HG02763 (cell line): Measurements from ENCODE around the gene SEPTIN10.

Experiments used
- ATAC-seq: cut with Tn5 transposase; IDR thresholded peaks from one replicate; pipeline ENCODE4 v1.9.1; 2021; ENCODE audit warnings: mild to moderate bottlenecking, moderate library complexity; ENCODE audit not compliant: unreplicated experiment

SEPTIN10 gene

DNA sequence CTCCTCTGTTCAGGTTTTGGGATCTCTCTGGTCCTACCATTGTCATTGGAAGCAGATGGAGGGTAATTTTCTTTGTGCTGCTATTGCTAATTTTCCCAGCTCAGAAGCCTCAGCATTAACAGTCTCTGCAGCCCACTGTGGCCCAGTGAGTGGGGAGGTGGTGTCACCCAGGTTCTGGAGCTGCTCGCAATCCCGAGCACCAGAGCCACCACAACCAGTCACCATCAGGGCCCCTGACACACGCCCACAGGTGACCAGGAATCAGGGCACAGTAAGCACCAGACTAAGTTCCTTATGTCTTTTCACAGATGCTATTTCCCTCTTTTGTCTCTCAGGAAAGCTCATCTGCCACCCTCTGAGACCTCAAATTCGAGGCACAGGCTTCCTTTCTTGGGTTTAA is 87.9 kb downstream of the SEPTIN10 start:
- no peak for ATAC-seq

DNA sequence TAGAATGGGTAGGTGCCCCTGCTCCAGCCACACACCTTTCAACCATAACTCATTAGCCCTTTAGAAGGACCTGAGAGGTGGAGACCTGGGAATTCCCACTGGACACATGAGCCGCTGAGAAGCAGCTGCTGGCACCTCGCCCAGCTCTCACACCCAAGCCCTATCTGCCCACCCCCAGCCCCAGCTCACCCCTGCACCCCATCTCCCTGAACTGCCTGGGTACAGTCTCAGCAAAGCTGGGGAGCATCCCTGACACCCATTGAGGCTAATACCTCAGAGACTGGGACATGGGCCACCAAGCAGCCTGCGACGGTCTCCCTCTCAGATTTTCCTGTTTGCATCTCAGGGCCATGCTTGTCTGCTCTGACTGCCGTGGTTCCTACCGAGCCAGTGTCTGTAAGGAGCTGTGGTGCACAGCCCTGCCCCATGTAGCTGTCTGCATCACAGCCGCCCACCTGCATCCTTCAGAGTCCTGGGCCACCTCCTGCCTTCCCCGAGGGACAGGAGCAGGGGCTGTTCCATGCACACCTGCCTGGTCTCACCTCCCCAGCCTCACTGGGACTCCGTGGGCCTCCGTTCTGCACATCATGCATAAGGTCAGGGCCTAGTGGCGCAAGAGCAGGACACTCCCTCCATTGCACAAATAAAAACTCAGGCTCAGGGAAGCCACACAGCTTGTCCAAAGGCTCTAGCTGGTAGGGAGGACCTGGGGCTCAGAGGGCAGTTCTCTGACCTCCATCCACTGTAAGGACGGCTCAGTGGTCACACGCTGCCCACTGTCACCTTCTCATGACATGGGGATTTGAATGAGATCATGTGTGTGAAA is 90.0 kb downstream of the SEPTIN10 start:
- ATAC-seq: no peak

DNA sequence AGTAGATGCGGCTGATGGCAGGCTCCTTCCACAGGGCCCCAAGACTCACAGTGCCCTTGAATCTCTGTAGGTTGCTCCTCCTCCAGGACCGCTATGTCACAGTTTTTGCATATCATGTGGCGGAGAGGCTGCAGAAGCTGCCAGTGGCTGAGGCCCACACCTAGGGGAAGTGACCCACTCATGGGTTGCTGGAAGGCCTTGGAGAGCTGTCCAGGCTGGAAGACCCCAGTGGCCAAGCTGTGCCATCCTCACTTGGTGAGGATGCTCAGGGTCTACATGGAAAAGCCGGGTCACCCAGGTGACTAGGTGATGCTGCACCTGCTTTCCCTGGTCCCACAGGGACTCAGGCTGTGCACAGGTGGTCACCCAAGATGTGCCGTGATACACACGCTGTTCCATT is 90.6 kb downstream of the SEPTIN10 start:
- no peak for ATAC-seq

DNA sequence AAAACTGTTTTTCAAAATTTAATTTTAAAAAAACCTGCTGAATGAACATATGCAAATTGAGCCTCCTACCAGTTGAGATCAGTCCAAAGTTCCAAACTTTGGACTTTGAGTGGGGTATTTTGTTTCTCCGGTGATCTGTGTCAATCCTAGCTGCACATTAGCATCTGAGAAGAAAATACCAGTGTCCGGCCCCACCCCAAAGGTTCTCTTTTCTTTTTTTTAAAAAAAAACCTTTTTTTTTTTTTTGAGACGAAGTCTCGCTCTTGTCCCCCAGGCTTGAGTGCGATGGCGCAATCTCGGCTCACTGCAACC is 91.7 kb downstream of the SEPTIN10 start:
- ATAC-seq: no peak

DNA sequence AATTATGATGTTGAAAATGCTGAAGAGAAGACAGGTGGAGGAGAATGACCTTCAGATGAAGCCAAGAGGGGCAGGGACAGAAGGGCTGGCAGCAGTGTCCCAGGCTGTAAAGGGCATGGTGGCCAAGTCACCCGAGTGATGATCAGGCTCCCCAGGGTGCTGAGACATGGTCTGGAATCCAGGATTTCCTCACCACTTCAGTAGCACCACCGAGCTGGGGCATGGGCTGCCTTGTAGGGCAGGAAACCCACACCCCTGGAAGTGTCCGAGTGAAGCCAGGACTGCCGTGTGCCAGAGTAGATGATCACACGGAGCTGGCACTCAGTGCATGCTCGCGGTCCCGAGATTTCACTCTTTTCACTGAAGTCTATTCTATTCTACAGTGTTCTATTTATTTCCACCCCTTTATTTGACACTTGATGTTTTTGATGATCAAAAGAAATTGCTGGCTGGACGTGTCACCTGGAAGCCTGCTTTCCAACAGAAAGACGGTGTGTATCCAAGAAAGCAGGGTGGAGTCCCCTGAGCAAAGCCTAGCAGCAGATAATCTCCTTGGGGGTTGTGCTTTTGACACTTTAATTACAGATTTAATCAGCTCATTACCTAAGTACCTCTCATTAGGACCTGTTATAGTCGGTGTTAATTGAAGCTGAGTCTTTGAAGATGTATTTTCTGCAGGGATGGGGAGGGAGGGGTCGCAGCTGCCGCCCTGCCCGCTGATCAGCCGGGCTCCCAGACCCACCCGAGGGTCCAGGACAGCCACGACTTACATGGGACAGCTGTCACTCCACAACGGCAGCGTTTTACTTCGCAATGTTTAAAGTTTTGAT is 92.3 kb downstream of the SEPTIN10 start:
- ATAC-seq: no peak

DNA sequence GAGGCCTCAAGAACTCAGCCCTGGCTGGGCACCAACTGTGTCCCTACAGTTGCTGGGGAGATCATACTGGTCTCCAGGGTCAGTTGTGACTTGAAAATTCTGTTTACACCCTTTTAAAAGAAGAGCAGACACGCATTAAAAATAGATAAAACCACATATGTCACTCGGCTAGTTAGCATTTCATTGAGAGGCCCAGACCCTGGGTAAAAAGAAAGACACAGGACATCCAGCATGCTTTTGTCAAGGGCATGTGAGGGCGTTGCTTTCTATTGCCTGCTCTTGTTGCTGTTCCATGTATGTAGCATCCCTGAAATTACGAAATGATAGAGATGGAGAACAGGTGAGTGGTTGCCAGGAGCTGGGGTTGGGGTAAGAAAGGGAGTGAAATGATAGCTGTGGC is 94.3 kb downstream of the SEPTIN10 start:
- ATAC-seq: no peak

DNA sequence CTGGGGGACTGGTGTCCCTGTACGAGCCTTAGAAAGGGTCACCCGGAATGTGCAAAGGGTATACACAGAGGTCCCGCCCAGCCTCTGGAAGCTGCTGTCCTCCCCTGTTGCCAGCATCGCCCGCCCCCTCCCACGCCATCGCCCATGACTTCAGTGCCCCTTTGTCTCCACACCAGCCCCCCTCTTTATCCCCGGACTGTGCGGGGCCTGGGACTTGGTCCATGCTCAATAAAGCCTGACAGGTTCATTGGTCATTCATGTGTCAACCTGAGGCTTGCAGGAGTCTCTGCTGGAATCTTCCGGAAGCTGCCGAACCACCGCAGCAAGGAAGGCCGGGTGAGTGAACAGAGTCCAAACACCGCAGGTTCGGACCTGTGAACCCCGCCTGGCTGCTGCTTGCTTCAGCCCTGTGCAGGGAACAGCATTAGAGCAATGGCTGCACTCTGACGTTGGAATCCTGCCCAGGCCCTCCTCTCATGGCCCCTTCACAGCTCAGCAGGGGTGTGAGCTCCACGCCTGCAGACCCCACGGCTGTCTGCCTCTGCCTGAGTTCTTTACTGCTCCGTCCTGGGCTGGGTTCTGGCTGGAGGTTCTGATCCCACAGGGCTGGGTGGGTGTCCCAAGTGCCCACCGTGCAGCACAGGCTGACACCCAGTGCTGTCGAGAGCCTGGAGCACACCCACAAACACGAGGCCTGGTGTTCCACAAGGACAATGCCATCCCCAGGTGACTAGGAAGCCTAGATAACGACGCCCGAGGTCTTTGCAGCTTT is 96.5 kb downstream of the SEPTIN10 start:
- ATAC-seq: no peak

DNA sequence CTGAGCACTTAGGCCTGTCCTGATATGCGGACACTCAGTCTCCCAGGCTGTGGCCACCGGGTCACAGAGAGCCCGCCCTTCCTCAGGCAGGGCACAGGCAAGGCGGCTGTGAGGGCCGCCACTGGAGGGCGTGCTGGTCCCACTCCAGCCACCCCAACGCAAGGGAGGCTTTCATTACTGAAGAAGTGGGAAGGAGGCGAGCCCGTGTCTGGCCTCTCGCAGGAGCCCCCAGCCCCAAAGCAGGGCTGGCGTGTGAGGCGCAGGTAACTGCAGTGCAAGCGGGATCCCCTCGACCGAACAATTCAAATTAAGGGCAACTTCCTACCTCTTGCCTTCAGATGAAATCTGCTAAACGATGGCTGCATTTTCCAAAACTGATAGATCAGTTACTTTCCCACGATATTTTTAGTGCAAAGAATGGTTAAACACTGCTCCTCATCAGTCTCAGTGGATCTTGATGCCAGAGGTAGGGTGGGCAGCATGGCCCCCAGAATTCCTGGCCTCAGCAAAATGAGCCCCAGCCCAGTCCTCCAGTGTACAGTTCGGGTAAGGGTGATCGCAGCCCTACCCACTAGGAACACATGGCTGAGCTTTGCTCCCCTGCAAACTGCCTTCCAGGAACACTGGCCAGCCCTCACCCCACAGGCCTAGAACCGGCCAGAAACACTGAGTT is 97.2 kb downstream of the SEPTIN10 start:
- ATAC-seq: no peak

DNA sequence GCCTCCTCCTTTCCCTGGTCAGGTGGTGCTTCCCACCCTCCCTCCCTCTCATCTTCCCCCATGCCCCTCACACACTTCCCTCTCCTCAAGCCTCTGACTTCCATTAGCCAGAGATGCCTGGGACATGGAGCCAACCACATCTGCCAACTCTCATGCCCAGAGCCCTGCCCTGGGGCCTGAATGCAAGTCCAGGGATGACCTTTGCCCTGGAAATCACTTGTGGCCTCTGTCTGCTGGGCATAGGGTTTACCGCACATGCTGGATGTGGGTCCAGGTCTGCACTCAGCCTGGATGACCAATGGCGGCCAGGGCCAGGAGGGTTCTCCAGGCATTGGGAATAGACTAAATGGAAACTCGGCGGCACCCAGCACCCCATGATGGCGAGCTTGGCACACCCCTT is 98.9 kb downstream of the SEPTIN10 start:
- no peak for ATAC-seq

DNA sequence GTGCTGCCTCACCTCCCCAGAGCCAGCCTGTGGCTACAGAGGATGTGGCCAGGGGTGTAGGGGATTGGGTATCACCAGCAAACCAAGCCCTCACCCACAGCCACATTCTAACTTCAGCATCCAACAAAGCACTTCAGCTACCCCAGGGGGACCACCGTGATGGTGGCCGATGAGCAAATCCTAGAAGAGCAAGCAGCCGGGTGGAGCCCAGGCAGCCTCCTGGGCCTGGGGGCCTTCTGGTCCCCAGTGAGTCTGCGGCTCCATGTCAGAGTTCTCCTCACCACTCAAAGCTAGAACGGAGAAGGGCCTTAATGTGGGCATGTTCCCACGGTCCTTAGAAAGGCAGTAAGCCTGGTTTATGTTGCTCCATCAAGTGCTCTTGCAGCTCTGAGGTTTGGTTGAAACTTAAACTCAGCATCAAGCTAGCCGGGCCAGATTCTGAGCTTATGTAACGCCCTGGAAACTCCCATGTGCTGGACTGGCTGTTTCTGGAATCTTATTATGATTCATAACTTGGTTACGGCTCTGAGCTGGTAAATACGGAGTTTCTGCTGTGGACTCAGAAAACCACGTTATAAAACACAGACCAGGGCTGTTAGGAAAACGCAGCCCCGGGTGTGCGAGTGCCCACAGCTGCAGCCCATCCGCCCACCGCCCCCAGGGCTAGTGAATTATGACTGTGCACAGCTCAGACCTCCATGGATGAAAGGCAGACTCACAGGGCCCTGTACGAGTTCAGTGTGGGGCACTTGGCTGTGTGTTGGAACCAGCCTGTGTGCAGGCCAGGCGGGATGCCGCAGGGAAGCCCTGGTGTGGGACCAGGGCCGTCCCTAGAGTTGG is 99.8 kb downstream of the SEPTIN10 start:
- peak; percentile 64 for ATAC-seq

DNA sequence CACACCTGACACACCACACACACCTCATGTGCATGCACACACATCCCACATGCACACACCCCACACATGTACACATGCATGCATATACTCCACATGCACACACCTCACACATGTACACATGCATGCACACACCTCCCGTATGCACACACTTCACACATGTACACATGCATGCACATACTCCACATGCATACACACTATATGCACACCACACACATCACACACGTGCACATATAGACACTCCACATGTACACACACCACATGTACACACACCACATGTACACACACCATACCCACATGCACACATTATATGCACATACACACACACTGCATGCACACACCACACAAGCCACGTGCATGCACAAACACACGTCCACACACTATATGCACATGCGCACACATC is 100.5 kb downstream of the SEPTIN10 start:
- ATAC-seq: no peak

DNA sequence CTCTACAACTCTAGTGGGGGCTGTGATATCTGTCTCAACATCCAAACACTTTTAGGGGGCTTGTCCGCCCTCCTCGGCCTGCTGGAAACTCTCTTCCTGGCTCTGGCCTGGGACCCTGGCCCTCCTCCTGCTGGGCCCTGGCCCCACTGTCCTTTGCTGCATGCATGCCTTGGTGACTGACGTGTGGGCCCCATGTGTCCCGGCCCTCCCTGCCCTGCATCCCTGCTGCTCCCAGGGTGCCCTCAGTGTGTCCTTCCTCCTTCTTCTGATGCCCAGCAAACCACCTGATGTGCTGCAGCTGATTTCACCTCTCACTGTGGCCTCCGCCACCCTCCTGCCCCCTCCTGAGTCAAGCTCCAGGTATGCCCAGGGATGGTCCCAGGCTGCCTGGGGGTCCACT is 101.7 kb downstream of the SEPTIN10 start:
- no peak for ATAC-seq

DNA sequence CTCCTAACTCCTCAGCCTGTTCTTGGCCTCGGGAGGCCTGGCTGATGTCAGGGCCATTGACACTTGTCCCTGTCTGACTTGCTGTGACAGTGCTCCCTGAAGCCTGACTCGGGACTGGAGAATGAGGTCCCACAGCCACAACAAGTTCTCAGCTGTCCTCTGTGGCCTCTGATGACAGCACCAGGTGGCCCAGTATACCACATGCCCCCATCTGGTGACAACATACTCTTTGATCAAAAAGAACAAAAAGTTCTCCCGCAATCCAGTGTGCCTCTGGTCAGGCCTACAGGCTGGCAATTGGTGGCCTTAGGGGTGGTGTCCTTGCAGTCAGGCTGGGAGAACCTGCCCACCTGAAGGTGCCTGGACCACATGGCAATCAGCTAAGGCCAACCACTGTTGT is 102.6 kb downstream of the SEPTIN10 start:
- ATAC-seq: no peak

DNA sequence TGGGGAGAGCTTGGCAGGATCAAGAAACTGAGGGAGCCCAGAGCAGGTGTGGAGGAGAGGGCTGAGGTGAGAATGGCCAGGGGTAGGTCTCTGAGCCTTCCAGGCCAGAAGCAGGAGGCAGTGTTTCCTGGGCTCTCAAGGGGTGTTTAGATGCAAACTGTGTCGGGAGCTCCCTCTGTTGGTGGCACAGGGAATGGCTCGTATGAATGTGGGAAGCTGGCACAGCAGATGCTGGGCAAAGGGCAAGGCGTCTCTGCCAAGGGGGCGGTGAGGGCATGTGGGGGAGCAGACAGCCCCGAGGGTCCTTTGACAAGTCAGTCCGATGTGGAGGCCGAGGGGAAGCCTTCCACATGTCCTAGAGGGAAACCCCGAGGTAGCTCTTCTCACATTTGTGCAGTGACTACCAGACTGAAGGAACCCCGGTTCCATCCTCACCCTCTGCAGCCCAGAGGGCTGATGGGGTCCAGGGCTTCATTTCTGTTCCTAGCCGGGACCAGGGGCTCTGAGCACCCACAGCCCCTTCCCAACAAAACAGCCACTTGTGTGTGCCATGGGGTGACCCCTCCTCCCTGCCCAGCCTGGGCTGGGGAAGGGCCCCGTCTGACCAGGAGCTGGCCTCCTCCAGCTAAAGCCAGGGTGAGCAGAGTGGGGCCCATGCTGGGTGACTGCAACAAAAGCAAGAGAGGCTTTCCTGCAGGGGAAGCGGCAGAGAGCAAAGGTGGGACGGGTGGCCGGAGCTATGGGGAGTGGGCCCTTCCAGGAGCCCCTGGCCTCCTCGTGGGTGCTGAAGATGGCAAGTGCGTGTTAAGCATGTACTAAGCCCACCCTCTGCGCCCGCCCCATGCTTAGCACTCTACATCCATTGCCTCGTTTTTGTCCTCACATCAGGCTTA is 103.4 kb downstream of the SEPTIN10 start:
- ATAC-seq: no peak

DNA sequence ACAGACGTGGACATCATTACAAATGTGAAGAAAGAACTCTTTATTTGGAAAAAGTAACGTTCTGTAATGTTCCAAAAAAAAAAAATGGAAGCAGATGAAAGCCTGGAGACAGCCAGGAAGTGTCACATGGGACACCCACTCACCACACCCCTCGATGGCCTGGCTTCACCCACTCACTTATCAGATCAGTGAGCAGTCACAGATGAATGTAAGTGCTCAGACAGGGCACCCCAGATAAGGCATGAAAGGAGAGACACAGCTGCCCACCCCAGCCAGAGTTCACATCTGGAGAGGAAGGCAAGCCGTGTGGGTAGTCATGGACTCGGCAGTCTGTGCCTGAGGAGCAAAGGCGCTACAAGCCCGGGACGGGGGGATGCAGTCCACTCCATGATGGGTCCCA is 105.2 kb downstream of the SEPTIN10 start:
- no peak for ATAC-seq

DNA sequence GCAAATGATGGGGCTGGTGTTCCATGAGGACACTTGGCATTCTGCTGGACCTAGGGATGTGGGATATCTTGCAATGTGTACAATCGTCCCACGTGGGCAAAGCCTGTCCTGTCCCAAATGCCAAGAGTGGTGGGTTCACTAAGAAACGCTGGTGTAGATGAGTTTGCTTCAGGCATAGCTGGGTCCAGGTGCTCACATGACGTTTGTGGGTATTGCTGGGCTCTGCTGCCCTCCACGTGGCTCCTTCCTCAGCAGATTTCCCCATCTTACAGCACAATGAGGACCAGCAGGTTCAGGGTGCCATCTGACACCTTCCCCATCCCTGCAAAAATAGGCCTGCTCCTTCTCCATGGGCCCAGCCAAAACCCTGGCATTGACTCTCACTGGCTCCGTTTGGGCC is 105.9 kb downstream of the SEPTIN10 start:
- no peak for ATAC-seq

DNA sequence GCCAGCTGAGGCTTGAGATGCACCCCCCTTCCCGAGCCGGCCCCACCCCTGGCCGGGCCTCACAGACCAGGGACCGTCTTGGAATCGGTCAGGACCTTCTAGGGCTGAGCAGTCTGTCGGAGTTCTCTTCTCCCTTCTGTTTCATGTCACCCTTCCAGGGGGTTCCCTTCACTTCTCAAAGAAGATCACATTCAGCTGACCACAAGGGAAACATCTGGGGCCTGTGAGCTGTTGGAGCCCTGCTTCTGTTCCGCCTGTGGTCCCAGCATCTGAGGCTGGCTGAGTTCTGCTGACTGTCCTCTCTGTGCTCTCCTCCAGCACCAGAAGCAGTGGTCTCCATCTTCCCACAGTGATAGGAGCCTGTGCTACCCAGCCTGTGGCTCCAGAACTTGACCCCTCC is 106.5 kb downstream of the SEPTIN10 start:
- ATAC-seq: no peak

DNA sequence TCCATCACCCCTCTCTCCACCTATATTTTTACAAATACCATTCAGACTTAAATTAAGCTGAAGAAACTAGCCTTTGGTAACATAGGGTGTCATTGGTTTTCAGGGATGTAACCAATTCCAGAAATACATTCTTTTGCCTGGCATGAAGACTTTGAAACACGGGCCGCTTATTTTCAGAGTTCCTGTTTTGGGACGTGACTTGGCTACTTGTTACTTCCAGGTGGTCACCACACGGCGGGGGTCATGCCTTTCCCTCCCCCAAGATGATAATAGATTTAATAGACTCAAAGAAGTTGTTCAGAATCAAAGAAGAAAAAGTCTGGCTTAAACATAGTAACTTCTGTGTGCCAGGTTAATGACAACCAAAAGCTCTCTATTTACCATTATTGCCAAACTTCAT is 110.6 kb downstream of the SEPTIN10 start:
- no peak for ATAC-seq

DNA sequence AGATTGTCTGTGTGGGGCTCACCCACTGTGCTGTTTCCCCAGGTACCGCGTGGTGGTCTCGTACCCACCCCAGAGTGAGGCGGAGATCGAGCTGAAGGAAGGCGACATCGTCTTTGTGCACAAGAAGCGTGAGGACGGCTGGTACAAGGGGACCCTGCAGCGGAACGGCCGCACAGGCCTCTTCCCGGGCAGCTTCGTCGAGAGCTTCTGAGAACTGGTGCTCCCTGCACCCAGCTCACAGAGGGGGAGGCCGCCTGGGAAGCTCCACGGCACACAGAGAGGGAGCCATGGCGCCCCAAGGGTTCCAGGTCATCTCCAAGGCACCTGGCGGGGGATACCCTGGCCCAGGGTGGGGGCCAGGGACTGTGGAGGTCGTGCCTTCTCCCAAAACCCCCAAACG is 112.3 kb downstream of the SEPTIN10 start:
- ATAC-seq: no peak
